Measurements from ENCODE around the gene NPPC. TPM values are rescaled to one million over a fixed set of nuclear protein-coding genes. Genes with fewer than 3 reads are reported as not detected.

Gene NPPC
- total RNA-seq, 1 donor from 2014 or later: 5.4 TPM

- peaks cover 5% of the 10 kb centered on the region for H3K9me3 Mint-ChIP-seq
- TF ChIP-seq CTCF (conservative IDR thresholded peaks at IDR 0.05): no peak
- H3K27ac Mint-ChIP-seq: no peak overlapping the region
- peak overlapping the region; percentile 60 for H3K4me3 Mint-ChIP-seq
- DNase-seq (ENCODE audit: extremely low spot score, unreplicated experiment): no peak
- H3K27me3 Mint-ChIP-seq: no peaks in the 10 kb centered on the region
- H3K36me3 Mint-ChIP-seq: peaks cover 18% of the 10 kb centered on the region
- peaks cover 26% of the 10 kb centered on the region for H3K4me1 Mint-ChIP-seq (ENCODE audit: unreplicated experiment)
These were observed 38.9 kb upstream of the NPPC start for GRCh38 chr2:231965102-231965501.

GRCh38 chr2:231961349-231962166 lies 35.4 kb upstream of the NPPC start, which contains the start of gene DIS3L2:
TSS of gene DIS3L2 (plus strand) at chr2:231961713. CDS start at chr2:232014928, 53,215 bp downstream.
- Mint-ChIP-seq H3K27ac (peak within 1 kb of the TSS; percentile 67), H3K27me3 (no peaks in the 10 kb centered on the region), H3K9me3 (peaks cover 5% of the 10 kb centered on the region), H3K4me1 (ENCODE audit: unreplicated experiment) (peaks cover 20% of the 10 kb centered on the region), H3K4me3 (peak within 1 kb of the TSS; percentile 90), H3K36me3 (peaks cover 6% of the 10 kb centered on the region)
- no peak for TF ChIP-seq CTCF (conservative IDR thresholded peaks at IDR 0.05)
- peak; percentile 84 for DNase-seq (ENCODE audit: extremely low spot score, unreplicated experiment)

- H3K4me1 Mint-ChIP-seq (ENCODE audit: unreplicated experiment): peaks cover 20% of the 10 kb centered on the region
- H3K36me3 Mint-ChIP-seq: peaks cover 5% of the 10 kb centered on the region
- TF ChIP-seq CTCF (conservative IDR thresholded peaks at IDR 0.05): no peak
- DNase-seq (ENCODE audit: extremely low spot score, unreplicated experiment): no peak
- H3K27ac Mint-ChIP-seq: peak overlapping the region; percentile 67
- peaks cover 5% of the 10 kb centered on the region for H3K9me3 Mint-ChIP-seq
- H3K27me3 Mint-ChIP-seq: no peaks in the 10 kb centered on the region
- peak overlapping the region; percentile 90 for H3K4me3 Mint-ChIP-seq
These were observed 34.7 kb upstream of the NPPC start for GRCh38 chr2:231960810-231961348.

- H3K36me3 Mint-ChIP-seq: peaks cover 5% of the 10 kb centered on the region
- H3K4me1 Mint-ChIP-seq (ENCODE audit: unreplicated experiment): peaks cover 7% of the 10 kb centered on the region
- TF ChIP-seq CTCF (conservative IDR thresholded peaks at IDR 0.05): no peak
- peak overlapping the region; percentile 20 for H3K4me3 Mint-ChIP-seq
- no peak for DNase-seq (ENCODE audit: extremely low spot score, unreplicated experiment)
- H3K27ac Mint-ChIP-seq: peak overlapping the region; percentile 51
- peaks cover 3% of the 10 kb centered on the region for H3K27me3 Mint-ChIP-seq
- peaks cover 5% of the 10 kb centered on the region for H3K9me3 Mint-ChIP-seq
These were observed 31.9 kb upstream of the NPPC start for GRCh38 chr2:231957913-231958763.

- peaks cover 3% of the 10 kb centered on the region for H3K36me3 Mint-ChIP-seq
- TF ChIP-seq CTCF (conservative IDR thresholded peaks at IDR 0.05): no peak
These were observed 29.7 kb upstream of the NPPC start for GRCh38 chr2:231955758-231956472.

More at GRCh38 chr2:231955758-231956472, 29.7 kb upstream of the NPPC start:
- H3K27me3 Mint-ChIP-seq: peaks cover 5% of the 10 kb centered on the region
- peaks cover 3% of the 10 kb centered on the region for H3K4me1 Mint-ChIP-seq (ENCODE audit: unreplicated experiment)
- no peak overlapping the region for H3K27ac Mint-ChIP-seq
- DNase-seq (ENCODE audit: extremely low spot score, unreplicated experiment): no peak
- H3K9me3 Mint-ChIP-seq: peaks cover 2% of the 10 kb centered on the region
- no peak overlapping the region for H3K4me3 Mint-ChIP-seq

Data from type B pancreatic cell (in vitro differentiated cells).